ENCODE measurements around the gene MAP3K19. TPM values are rescaled to one million over a fixed set of nuclear protein-coding genes. Genes with fewer than 3 reads are reported as not detected.

Gene MAP3K19
- total RNA-seq: 0.12 TPM

GRCh38 chr2:135047300-135047699 lies at the start of gene MAP3K19:
TSS of gene MAP3K19 (minus strand) at chr2:135047447. CDS start at chr2:135024647, 22,800 bp downstream.

GRCh38 chr2:135052042-135052876 lies 5.0 kb upstream of the MAP3K19 start, which contains the start of gene RAB3GAP1:
TSS of gene RAB3GAP1 (plus strand) at chr2:135052292. CDS start at chr2:135052308, 16 bp downstream.

GRCh38 chr2:134918526-134919340 lies 128.5 kb downstream of the MAP3K19 start, which contains the start of gene CCNT2:
TSS of gene CCNT2 (plus strand) at chr2:134918822. CDS start at chr2:134918855, 33 bp downstream.

Other genes starting within 250 kb of the MAP3K19 start
- gene ACMSD, start 208.8 kb downstream of the MAP3K19 start, total RNA-seq: 18.2 TPM
- gene CCNT2, start 128.6 kb downstream of the MAP3K19 start, total RNA-seq: 73.2 TPM
- gene RAB3GAP1, start 4.8 kb upstream of the MAP3K19 start, total RNA-seq: 41.3 TPM